ENCODE measurements around the gene COG3.

DNA sequence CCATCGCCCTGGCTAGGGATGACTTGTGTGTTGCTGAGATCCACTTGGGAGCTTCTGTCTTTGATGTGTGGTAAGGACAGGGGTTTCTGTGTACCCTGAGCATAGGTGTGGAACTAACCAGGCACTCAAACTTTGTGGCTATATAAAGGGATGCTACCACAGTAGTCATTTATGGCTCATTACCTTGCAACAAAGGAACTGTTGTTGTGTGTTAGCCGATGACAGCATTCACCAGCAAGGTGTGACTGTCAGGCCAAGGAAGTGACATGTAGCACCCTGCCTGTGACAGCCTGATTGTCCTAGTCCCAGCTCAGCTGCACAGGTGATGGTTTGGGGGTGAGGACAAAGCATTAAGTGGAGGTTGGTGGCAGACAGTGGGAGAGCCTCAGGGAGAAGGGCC is 73.6 kb downstream of the COG3 start:
- TF ChIP-seq, protein P1, sequence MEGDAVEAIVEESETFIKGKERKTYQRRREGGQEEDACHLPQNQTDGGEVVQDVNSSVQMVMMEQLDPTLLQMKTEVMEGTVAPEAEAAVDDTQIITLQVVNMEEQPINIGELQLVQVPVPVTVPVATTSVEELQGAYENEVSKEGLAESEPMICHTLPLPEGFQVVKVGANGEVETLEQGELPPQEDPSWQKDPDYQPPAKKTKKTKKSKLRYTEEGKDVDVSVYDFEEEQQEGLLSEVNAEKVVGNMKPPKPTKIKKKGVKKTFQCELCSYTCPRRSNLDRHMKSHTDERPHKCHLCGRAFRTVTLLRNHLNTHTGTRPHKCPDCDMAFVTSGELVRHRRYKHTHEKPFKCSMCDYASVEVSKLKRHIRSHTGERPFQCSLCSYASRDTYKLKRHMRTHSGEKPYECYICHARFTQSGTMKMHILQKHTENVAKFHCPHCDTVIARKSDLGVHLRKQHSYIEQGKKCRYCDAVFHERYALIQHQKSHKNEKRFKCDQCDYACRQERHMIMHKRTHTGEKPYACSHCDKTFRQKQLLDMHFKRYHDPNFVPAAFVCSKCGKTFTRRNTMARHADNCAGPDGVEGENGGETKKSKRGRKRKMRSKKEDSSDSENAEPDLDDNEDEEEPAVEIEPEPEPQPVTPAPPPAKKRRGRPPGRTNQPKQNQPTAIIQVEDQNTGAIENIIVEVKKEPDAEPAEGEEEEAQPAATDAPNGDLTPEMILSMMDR (IDR thresholded peaks at IDR 0.05; ENCODE audit: low read depth, low read length, missing input control): no peak
- TF ChIP-seq EGR1 (IDR thresholded peaks at IDR 0.05; ENCODE audit: low read depth in 2 of 2): no peak
- no peak for TF ChIP-seq REST (IDR thresholded peaks at IDR 0.05)
- no peak for TF ChIP-seq JUND (IDR thresholded peaks at IDR 0.05)
- TF ChIP-seq YY1 (IDR thresholded peaks at IDR 0.05): no peak
- TF ChIP-seq SP1 (IDR thresholded peaks at IDR 0.05): no peak
- TF ChIP-seq GABPA (IDR thresholded peaks at IDR 0.05 in 1 of 2, conservative IDR thresholded peaks at IDR 0.05 in 1 of 2): no peak
- TF ChIP-seq HNF4A (conservative IDR thresholded peaks at IDR 0.05): no peak
- TF ChIP-seq TAF1 (conservative IDR thresholded peaks at IDR 0.05): no peak
- no peak for TF ChIP-seq RAD21 (IDR thresholded peaks at IDR 0.05)
- no peak for TF ChIP-seq FOXA2 (IDR thresholded peaks at IDR 0.05)
- TF ChIP-seq, protein P2, sequence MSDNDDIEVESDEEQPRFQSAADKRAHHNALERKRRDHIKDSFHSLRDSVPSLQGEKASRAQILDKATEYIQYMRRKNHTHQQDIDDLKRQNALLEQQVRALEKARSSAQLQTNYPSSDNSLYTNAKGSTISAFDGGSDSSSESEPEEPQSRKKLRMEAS (IDR thresholded peaks at IDR 0.05): no peak
- TF ChIP-seq ATF3 (IDR thresholded peaks at IDR 0.05): no peak
